GM03348 (cell line): ENCODE results near the gene MAPK8IP1.

ENCODE experiments used
- DNase-seq: peaks from one replicate; pipeline ENCODE4 v3.0.0; 2012; ENCODE audit warnings: low spot score

The MAPK8IP1 gene

DNA sequence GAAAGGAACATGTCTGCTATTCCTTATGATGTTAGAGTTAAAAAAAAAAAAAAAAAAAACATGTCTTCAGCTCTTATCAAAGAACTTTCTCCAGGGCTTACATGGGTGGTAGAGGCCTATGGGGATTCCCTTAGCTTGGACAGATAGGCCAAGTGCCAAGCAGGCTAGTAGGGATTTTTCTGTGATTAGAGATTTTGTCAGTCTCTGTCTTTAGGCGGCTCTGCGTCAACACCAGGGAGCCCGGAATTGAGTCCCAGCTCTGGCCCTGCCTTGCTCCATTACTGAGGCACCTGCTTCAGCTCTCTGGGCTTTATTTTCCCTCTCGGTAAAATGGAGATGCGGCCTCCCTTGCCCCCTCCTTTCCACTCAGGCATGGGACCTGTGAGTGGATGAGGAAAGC, 25.1 kb upstream of the MAPK8IP1 start:
- no peak for DNase-seq

- no peak for DNase-seq
Measured at GRCh38 chr11:45860764-45861510, 24.5 kb upstream of the MAPK8IP1 start.

- DNase-seq = no peak
Measured at GRCh38 chr11:45864041-45864440, 21.4 kb upstream of the MAPK8IP1 start.

- DNase-seq = no peak
Measured at GRCh38 chr11:45869551-45869950, 15.9 kb upstream of the MAPK8IP1 start.

GRCh38 chr11:45870706-45871105, 14.7 kb upstream of the MAPK8IP1 start:
- no peak for DNase-seq

- DNase-seq = no peak
Measured at GRCh38 chr11:45871638-45872037, 13.8 kb upstream of the MAPK8IP1 start.

GRCh38 chr11:45872651-45873356, 12.6 kb upstream of the MAPK8IP1 start:
- peak; percentile 83 for DNase-seq

GRCh38 chr11:45876401-45876800, 9.1 kb upstream of the MAPK8IP1 start:
- DNase-seq = no peak

DNA sequence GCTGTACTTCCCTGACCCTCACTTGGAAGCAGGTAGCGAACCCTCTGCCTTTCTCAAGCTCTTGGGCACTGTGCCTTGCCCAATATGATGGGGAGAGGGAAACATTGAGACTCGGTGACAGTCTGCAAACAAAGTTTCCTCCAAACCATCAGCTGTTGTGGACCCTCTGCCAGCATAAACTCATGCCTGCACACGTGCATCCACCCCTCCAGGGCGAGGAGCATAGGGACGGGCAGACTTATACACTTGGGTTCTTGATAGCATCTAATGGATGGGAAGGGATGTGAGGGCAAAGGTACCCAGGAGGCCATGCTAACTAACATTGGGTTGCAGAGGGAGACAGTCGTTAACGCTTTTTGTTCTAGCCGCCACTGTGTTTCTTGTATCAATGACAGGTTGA, 8.2 kb upstream of the MAPK8IP1 start:
- DNase-seq = no peak

DNA sequence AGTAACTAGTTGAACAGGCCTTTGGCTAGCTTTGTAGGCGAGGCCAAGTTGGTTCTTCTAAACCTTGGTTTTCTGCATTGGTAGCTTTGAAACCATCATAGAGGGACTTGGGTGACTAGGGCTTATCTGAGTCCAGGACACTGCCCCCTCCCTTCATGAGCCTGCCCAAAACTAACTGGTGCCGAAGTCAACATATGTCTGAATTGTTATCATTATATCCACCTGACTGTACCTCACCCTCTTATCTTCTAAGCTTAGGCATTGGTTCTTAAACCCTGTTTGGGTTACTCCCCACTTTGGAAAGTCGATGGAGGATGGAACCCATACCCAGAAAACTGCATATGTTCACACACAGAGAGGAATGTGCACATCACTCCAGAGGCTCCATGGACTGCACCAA, 7.6 kb upstream of the MAPK8IP1 start:
- no peak for DNase-seq

GRCh38 chr11:45879803-45880686, 5.4 kb upstream of the MAPK8IP1 start:
- DNase-seq = no peak

DNA sequence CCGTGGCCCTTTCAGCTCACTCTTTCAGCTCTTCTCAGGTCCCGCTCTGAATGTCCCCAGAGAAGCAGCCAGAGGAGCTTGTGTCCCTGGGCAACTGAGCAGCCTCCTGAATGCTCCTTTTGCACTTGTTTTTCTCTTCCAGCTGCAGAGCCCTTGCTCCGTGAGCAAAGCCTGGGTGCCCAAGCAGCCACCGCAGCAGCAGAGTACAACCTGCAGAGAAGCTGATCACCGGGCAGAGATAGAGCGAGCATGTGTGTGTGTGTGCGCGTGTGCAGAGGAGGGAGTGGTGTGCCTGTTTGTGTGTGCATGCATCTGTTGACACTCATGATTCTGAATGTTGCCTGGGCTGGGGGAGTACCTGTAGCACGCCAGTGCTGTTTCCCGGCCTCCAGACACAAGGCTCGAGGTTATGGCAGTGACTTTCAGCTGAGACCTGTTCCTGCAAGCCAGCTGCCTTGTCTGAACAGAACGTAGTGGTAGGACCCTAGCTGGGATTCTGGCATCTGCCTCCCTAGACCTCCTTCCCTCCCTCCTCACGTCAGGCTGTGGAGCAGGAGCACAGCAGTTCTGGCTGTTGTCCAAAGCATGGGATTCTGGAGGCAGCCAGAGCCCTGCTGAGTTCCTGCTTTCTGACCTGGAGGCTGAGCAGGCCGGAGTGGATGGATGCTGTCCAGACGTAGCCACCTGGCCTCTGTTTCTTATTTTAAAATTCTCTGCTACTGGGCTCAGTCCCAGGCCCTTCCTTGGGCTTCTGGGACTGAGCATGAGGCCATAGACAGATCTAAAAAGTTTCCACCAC, 4.5 kb upstream of the MAPK8IP1 start:
- no peak for DNase-seq

GRCh38 chr11:45881708-45882368, 3.6 kb upstream of the MAPK8IP1 start:
- no peak for DNase-seq

GRCh38 chr11:45884596-45885185, 760 bp upstream of the MAPK8IP1 start:
- DNase-seq = no peak

GRCh38 chr11:45885921-45886721, 670 bp downstream of the MAPK8IP1 start:
- no peak for DNase-seq

GRCh38 chr11:45886816-45887520, 1.5 kb downstream of the MAPK8IP1 start:
- no peak for DNase-seq

- DNase-seq = no peak
Measured at GRCh38 chr11:45887587-45887986, 2.1 kb downstream of the MAPK8IP1 start.

GRCh38 chr11:45889555-45889954, 4.1 kb downstream of the MAPK8IP1 start:
- DNase-seq = no peak

GRCh38 chr11:45889966-45890365, 4.5 kb downstream of the MAPK8IP1 start:
- DNase-seq = no peak
